WERI-Rb-1 (cell line): Measurements from ENCODE around the gene DHX35.

Experiments used
- DNase-seq: peaks from one replicate; pipeline ENCODE4 v3.0.0-alpha.2; 2020
- H3K27ac ChIP-seq: fragments of 250-450 bp; sonication (Bioruptor Pico); 2 replicates; pipeline ENCODE4 v1.5.1; 2020; ENCODE audit warnings: mild to moderate bottlenecking, moderate library complexity
- H3K27me3 ChIP-seq: fragments of 250-450 bp; sonication (Bioruptor Pico); 2 replicates; pipeline ENCODE4 v1.5.1; 2021; ENCODE audit warnings: mild to moderate bottlenecking, low read depth, moderate library complexity; ENCODE audit not compliant: insufficient read depth, severe bottlenecking
- H3K36me3 ChIP-seq: fragments of 250-450 bp; sonication (Bioruptor Pico); 2 replicates; pipeline ENCODE4 v1.5.1; 2020; ENCODE audit warnings: mild to moderate bottlenecking, moderate library complexity
- H3K4me3 ChIP-seq: 2 replicates; pipeline ENCODE4 v1.5.1; 2011; ENCODE audit warnings: low read depth, mild to moderate bottlenecking, control low read depth, low read length
- H3K9me3 ChIP-seq: fragments of 250-450 bp; sonication (Bioruptor Pico); 2 replicates; pipeline ENCODE4 v1.5.1; 2021; ENCODE audit warnings: mild to moderate bottlenecking, moderate library complexity; ENCODE audit not compliant: severe bottlenecking
- CTCF ChIP-seq: IDR thresholded peaks from 2 replicates; pipeline ENCODE4 v1.5.1; 2011; ENCODE audit warnings: low read depth, mild to moderate bottlenecking, control low read depth, inconsistent platforms, low read length

Gene DHX35

GRCh38 chr20:39019027-39019426 is 56.9 kb downstream of the DHX35 start:
- Histone ChIP-seq H3K4me3 (no peak overlapping the region), H3K36me3 (peaks cover 40% of the 10 kb centered on the region), H3K9me3 (peaks cover 2% of the 10 kb centered on the region), H3K27ac (no peak overlapping the region), H3K27me3 (no peaks in the 10 kb centered on the region)
- no peak for TF ChIP-seq CTCF
- DNase-seq, result no peak

GRCh38 chr20:39019805-39020325 is 57.7 kb downstream of the DHX35 start:
- no peak overlapping the region for H3K4me3 ChIP-seq
- DNase-seq, result no peak
- H3K9me3 ChIP-seq, result peaks cover 2% of the 10 kb centered on the region
- H3K36me3 ChIP-seq, result peaks cover 47% of the 10 kb centered on the region
- no peak for TF ChIP-seq CTCF
- H3K27me3 ChIP-seq, result no peaks in the 10 kb centered on the region
- H3K27ac ChIP-seq, result no peak overlapping the region

GRCh38 chr20:39021748-39022147 is 59.6 kb downstream of the DHX35 start:
- Histone ChIP-seq H3K27ac (no peak overlapping the region), H3K36me3 (peaks cover 44% of the 10 kb centered on the region), H3K9me3 (no peaks in the 10 kb centered on the region), H3K4me3 (no peak overlapping the region), H3K27me3 (no peaks in the 10 kb centered on the region)
- no peak for DNase-seq
- no peak for TF ChIP-seq CTCF

GRCh38 chr20:39025883-39026282 is 63.7 kb downstream of the DHX35 start:
- H3K36me3 ChIP-seq, result peaks cover 46% of the 10 kb centered on the region

GRCh38 chr20:39029364-39029763 is 67.2 kb downstream of the DHX35 start:
- no peak overlapping the region for H3K27ac ChIP-seq
- no peak for DNase-seq
- H3K9me3 ChIP-seq, result no peaks in the 10 kb centered on the region
- H3K36me3 ChIP-seq, result peaks cover 32% of the 10 kb centered on the region
- no peaks in the 10 kb centered on the region for H3K27me3 ChIP-seq
- no peak overlapping the region for H3K4me3 ChIP-seq
- TF ChIP-seq CTCF, result no peak

More at GRCh38 chr20:39025883-39026282, 63.7 kb downstream of the DHX35 start:
- Histone ChIP-seq H3K4me3 (no peak overlapping the region), H3K27ac (no peak overlapping the region), H3K9me3 (no peaks in the 10 kb centered on the region), H3K27me3 (no peaks in the 10 kb centered on the region)
- no peak for TF ChIP-seq CTCF
- DNase-seq, result no peak

- DNase-seq, result no peak
- Histone ChIP-seq H3K27ac (no peak overlapping the region), H3K27me3 (no peaks in the 10 kb centered on the region), H3K4me3 (no peak overlapping the region), H3K9me3 (no peaks in the 10 kb centered on the region), H3K36me3 (peaks cover 36% of the 10 kb centered on the region)
- TF ChIP-seq CTCF, result no peak
Measured at GRCh38 chr20:39032997-39033396, 70.9 kb downstream of the DHX35 start.
